ENCODE results near the gene ANK3. TPM values are rescaled to one million over a fixed set of nuclear protein-coding genes. Genes with fewer than 3 reads are reported as not detected.
"Not testable (repeated sequence)": the region's sequence is repeated elsewhere in the genome, so short reads cannot be mapped to it uniquely, and the experiment has no call there.

ANK3 gene
- total RNA-seq, 2 experiments from 2014 or later = 60.5 to 61.9 TPM

GRCh38 chr10:60295028-60295937 is 94.4 kb downstream of the ANK3 start:
- no peak for TF ChIP-seq CTCF (IDR thresholded peaks at IDR 0.05)
- no peak overlapping the region for H3K4me3 ChIP-seq (ENCODE audit: low read length)
- POLR2A ChIA-PET = no interaction called here
- Mint-ChIP-seq H3K36me3 (ENCODE audit: low read depth) (no peaks in the 10 kb centered on the region), H3K4me1 (ENCODE audit: low read depth) (peaks cover 12% of the 10 kb centered on the region), H3K27ac (no peak overlapping the region), H3K9me3 (no peaks in the 10 kb centered on the region), H3K4me3 (no peak overlapping the region), H3K27me3 (no peaks in the 10 kb centered on the region)
- ATAC-seq (ENCODE audit: poor library complexity) (no peak), DNase-seq (no peak)
- no peak overlapping the region for H3K27ac ChIP-seq (ENCODE audit: low read depth in 1 of 2, low read length in 2 of 2)
- CTCF ChIA-PET = no interaction called here
- no peaks in the 10 kb centered on the region for H3K36me3 ChIP-seq (ENCODE audit: insufficient read depth, low read length)
- intact Hi-C loops (cut with DNase I, micrococcal nuclease) = no loop called here
- no peaks in the 10 kb centered on the region for H3K4me1 ChIP-seq (ENCODE audit: insufficient read depth, low read length)
- no peaks in the 10 kb centered on the region for H3K27me3 ChIP-seq (ENCODE audit: control insufficient read depth in 1 of 2, insufficient read depth in 2 of 2, low read length in 2 of 2)
- no peaks in the 10 kb centered on the region for H3K9me3 ChIP-seq (ENCODE audit: control insufficient read depth in 1 of 2, insufficient read depth in 1 of 2, low read length in 2 of 2)

- POLR2A ChIA-PET = interaction anchor here (1.0 kb wide), 1 partner anchor 9 kb away, joined by 3 read pairs; no protein-coding TSS in a partner anchor
- CTCF ChIA-PET = no interaction called here
- intact Hi-C loops (cut with DNase I, micrococcal nuclease) = no loop called here
- H3K9me3 Mint-ChIP-seq = no peaks in the 10 kb centered on the region
- ATAC-seq (ENCODE audit: poor library complexity) (no peak), DNase-seq (no peak)
- TF ChIP-seq CTCF (IDR thresholded peaks at IDR 0.05) = no peak
- Histone ChIP-seq H3K27ac (ENCODE audit: low read depth in 1 of 2, low read length in 2 of 2) (no peak overlapping the region), H3K27me3 (ENCODE audit: control insufficient read depth in 1 of 2, insufficient read depth in 2 of 2, low read length in 2 of 2) (no peaks in the 10 kb centered on the region), H3K4me3 (ENCODE audit: low read length) (no peak overlapping the region), H3K4me1 (ENCODE audit: insufficient read depth, low read length) (no peaks in the 10 kb centered on the region), H3K36me3 (ENCODE audit: insufficient read depth, low read length) (no peaks in the 10 kb centered on the region), H3K9me3 (ENCODE audit: control insufficient read depth in 1 of 2, insufficient read depth in 1 of 2, low read length in 2 of 2) (no peaks in the 10 kb centered on the region)
- H3K27me3 Mint-ChIP-seq = no peaks in the 10 kb centered on the region
- H3K36me3 Mint-ChIP-seq (ENCODE audit: low read depth) = no peaks in the 10 kb centered on the region
- H3K27ac Mint-ChIP-seq = no peak overlapping the region
- no peak overlapping the region for H3K4me3 Mint-ChIP-seq
- peaks cover 12% of the 10 kb centered on the region for H3K4me1 Mint-ChIP-seq (ENCODE audit: low read depth)
Observed at GRCh38 chr10:60293581-60294175, 96.0 kb downstream of the ANK3 start.

GRCh38 chr10:60292998-60293397 is 96.7 kb downstream of the ANK3 start:
- H3K4me1 Mint-ChIP-seq (ENCODE audit: low read depth) = peaks cover 12% of the 10 kb centered on the region
- no peaks in the 10 kb centered on the region for H3K4me1 ChIP-seq (ENCODE audit: insufficient read depth, low read length)
- H3K27me3 ChIP-seq (ENCODE audit: control insufficient read depth in 1 of 2, insufficient read depth in 2 of 2, low read length in 2 of 2) = no peaks in the 10 kb centered on the region
- ATAC-seq (ENCODE audit: poor library complexity) (no peak), DNase-seq (no peak)
- TF ChIP-seq CTCF (IDR thresholded peaks at IDR 0.05) = no peak
- H3K9me3 Mint-ChIP-seq = no peaks in the 10 kb centered on the region
- ChIA-PET CTCF (no interaction called here), POLR2A (interaction anchor here (1.0 kb wide), 1 partner anchor 10 kb away, joined by 3 read pairs; no protein-coding TSS in a partner anchor)
- H3K27me3 Mint-ChIP-seq = no peaks in the 10 kb centered on the region
- no peak overlapping the region for H3K27ac ChIP-seq (ENCODE audit: low read depth in 1 of 2, low read length in 2 of 2)
- no peak overlapping the region for H3K4me3 ChIP-seq (ENCODE audit: low read length)
- H3K27ac Mint-ChIP-seq = no peak overlapping the region
- intact Hi-C loops (cut with DNase I, micrococcal nuclease) = no loop called here
- H3K9me3 ChIP-seq (ENCODE audit: control insufficient read depth in 1 of 2, insufficient read depth in 1 of 2, low read length in 2 of 2) = no peaks in the 10 kb centered on the region
- no peaks in the 10 kb centered on the region for H3K36me3 Mint-ChIP-seq (ENCODE audit: low read depth)
- H3K36me3 ChIP-seq (ENCODE audit: insufficient read depth, low read length) = no peaks in the 10 kb centered on the region
- H3K4me3 Mint-ChIP-seq = no peak overlapping the region

- H3K4me1 Mint-ChIP-seq (ENCODE audit: low read depth) = peaks cover 12% of the 10 kb centered on the region
- POLR2A ChIA-PET = interaction anchor here (1.0 kb wide), 1 partner anchor 10 kb away, joined by 3 read pairs; no protein-coding TSS in a partner anchor
- H3K9me3 ChIP-seq (ENCODE audit: control insufficient read depth in 1 of 2, insufficient read depth in 1 of 2, low read length in 2 of 2); H3K36me3 Mint-ChIP-seq (ENCODE audit: low read depth); H3K27me3 Mint-ChIP-seq; H3K27ac Mint-ChIP-seq; H3K27ac ChIP-seq (ENCODE audit: low read depth in 1 of 2, low read length in 2 of 2); ATAC-seq (ENCODE audit: poor library complexity); H3K9me3 Mint-ChIP-seq; H3K4me3 ChIP-seq (ENCODE audit: low read length); intact Hi-C loops (cut with DNase I, micrococcal nuclease); CTCF ChIA-PET; DNase-seq; H3K27me3 ChIP-seq (ENCODE audit: control insufficient read depth in 1 of 2, insufficient read depth in 2 of 2, low read length in 2 of 2); H3K36me3 ChIP-seq (ENCODE audit: insufficient read depth, low read length); H3K4me3 Mint-ChIP-seq; H3K4me1 ChIP-seq (ENCODE audit: insufficient read depth, low read length): not testable (repeated sequence)
Observed at GRCh38 chr10:60292536-60292935, 97.1 kb downstream of the ANK3 start.
